Cardiac muscle cell (in vitro differentiated cells and primary cell): ENCODE data around the gene METTL17. TPM values are rescaled to one million over a fixed set of nuclear protein-coding genes. Genes with fewer than 3 reads are reported as not detected.

ENCODE experiments used
- DNase-seq, 2 donors: peaks; one replicate each; pipeline versions ENCODE4 v3.0.0 to v3.0.0-alpha.2; 2010 to 2017; ENCODE audit warnings: low read depth in 1 of 2, low spot score in 1 of 2
- H3K27ac ChIP-seq: fragments of 200-600 bp; sonication (generic); 2 replicates; pipeline ENCODE4 v1.5.1; 2016
- H3K27me3 ChIP-seq: fragments of 200-600 bp; sonication (generic); 2 replicates; pipeline ENCODE4 v1.6.0; 2016; ENCODE audit warnings: control low read depth
- H3K36me3 ChIP-seq: fragments of 200-600 bp; sonication (generic); 2 replicates; pipeline ENCODE4 v1.5.1; 2016; ENCODE audit warnings: control low read depth
- H3K4me1 ChIP-seq: fragments of 200-600 bp; sonication (generic); 2 replicates; pipeline ENCODE4 v1.8.1; 2017; ENCODE audit warnings: low read depth, mild to moderate bottlenecking, mixed run types
- H3K4me3 ChIP-seq: fragments of 200-600 bp; sonication (generic); 2 replicates; pipeline ENCODE4 v1.5.1; 2016; ENCODE audit warnings: mild to moderate bottlenecking
- H3K9me3 ChIP-seq: fragments of 200-600 bp; sonication (generic); 2 replicates; pipeline ENCODE4 v1.5.1; 2017; ENCODE audit warnings: low read depth, mild to moderate bottlenecking, control low read depth
- polyA plus RNA-seq: library from polyadenylated mRNA; unstranded; fragments of >200 nt; fragmentation: Nextera tagmentation; extraction: Ambion mirVana; gene quantifications from 2 replicates; pipeline ENCODE4 v1.2.1, GENCODE V29; 2016
- total RNA-seq: library from RNA; depleted of rRNA; stranded (reverse); fragments of >200 nt; gene quantifications from 2 replicates; pipeline ENCODE4 v1.2.3, GENCODE V29; 2016
- TF ChIP-seq, protein P1 (sequence below): IDR thresholded peaks from 2 replicates; pipeline ENCODE4 v1.5.1; 2012; ENCODE audit warnings: low read depth, mild to moderate bottlenecking, low read length

Gene METTL17
- total and polyA plus RNA-seq, 2 experiments from 2014 or later: 122 to 152 TPM

DNA sequence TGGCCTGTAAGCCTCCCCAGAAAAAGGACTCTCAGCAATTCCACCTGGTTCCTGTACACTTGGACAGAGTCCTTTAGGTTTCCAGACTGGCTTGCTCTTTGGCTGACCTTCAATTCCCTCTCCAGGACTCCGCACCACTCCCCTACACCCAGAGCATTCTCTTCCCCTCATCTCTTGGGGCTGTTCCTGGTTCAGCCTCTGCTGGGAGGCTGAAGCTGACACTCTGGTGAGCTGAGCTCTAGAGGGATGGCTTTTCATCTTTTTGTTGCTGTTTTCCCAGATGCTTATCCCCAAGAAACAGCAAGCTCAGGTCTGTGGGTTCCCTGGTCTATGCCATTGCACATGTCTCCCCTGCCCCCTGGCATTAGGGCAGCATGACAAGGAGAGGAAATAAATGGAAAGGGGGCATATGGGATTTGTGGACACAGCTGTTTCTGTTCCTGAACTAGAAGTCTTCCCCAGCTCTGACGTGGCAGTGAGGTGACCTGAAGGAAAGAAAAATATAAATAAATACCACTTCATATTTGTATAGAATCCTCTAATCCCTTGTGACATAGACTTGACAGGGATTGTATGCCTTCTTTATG, 53.7 kb downstream of the METTL17 start:
- no peak for DNase-seq
- Histone ChIP-seq H3K27ac (no peak overlapping the region), H3K4me1 (peaks cover 15% of the 10 kb centered on the region), H3K9me3 (no peaks in the 10 kb centered on the region), H3K36me3 (no peaks in the 10 kb centered on the region), H3K4me3 (no peak overlapping the region), H3K27me3 (no peaks in the 10 kb centered on the region)
- TF ChIP-seq, protein P1, sequence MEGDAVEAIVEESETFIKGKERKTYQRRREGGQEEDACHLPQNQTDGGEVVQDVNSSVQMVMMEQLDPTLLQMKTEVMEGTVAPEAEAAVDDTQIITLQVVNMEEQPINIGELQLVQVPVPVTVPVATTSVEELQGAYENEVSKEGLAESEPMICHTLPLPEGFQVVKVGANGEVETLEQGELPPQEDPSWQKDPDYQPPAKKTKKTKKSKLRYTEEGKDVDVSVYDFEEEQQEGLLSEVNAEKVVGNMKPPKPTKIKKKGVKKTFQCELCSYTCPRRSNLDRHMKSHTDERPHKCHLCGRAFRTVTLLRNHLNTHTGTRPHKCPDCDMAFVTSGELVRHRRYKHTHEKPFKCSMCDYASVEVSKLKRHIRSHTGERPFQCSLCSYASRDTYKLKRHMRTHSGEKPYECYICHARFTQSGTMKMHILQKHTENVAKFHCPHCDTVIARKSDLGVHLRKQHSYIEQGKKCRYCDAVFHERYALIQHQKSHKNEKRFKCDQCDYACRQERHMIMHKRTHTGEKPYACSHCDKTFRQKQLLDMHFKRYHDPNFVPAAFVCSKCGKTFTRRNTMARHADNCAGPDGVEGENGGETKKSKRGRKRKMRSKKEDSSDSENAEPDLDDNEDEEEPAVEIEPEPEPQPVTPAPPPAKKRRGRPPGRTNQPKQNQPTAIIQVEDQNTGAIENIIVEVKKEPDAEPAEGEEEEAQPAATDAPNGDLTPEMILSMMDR: no peak

GRCh38 chr14:21043974-21044618, 54.3 kb downstream of the METTL17 start:
- no peak overlapping the region for H3K4me3 ChIP-seq
- DNase-seq: no peak
- H3K9me3 ChIP-seq: no peaks in the 10 kb centered on the region
- H3K4me1 ChIP-seq: peaks cover 9% of the 10 kb centered on the region
- no peaks in the 10 kb centered on the region for H3K27me3 ChIP-seq
- no peak overlapping the region for H3K27ac ChIP-seq
- no peaks in the 10 kb centered on the region for H3K36me3 ChIP-seq
- TF ChIP-seq, protein P1: no peak

Other genes with a start within 250 kb of the METTL17 start
- not detected in 2 replicates for gene EDDM3A, start 244.1 kb upstream of the METTL17 start, total RNA-seq
- 0.15 and 0.25 TPM in 2 replicates for gene EDDM3A, start 244.1 kb upstream of the METTL17 start, polyA plus RNA-seq
- 1.8 TPM in 1 of 2 replicates, not detected in the other for gene EDDM3B, start 221.6 kb upstream of the METTL17 start, total RNA-seq
- gene EDDM3B, start 221.6 kb upstream of the METTL17 start, polyA plus RNA-seq: 0.26 and 5.2 TPM in 2 replicates
- not detected in 2 replicates for gene RNASE6, start 208.7 kb upstream of the METTL17 start, total RNA-seq
- 0.60 TPM in 1 of 2 replicates, not detected in the other for gene RNASE6, start 208.7 kb upstream of the METTL17 start, polyA plus RNA-seq
- 1.3 and 3.6 TPM in 2 replicates for gene RNASE1, start 187.1 kb upstream of the METTL17 start, total RNA-seq
- gene RNASE1, start 187.1 kb upstream of the METTL17 start, polyA plus RNA-seq: 2.5 and 5.7 TPM in 2 replicates
- not detected in 2 replicates for gene RNASE3, start 98.6 kb upstream of the METTL17 start, total RNA-seq
- not detected in 2 replicates for gene RNASE3, start 98.6 kb upstream of the METTL17 start, polyA plus RNA-seq
- not detected in 2 replicates for gene RNASE2, start 34.5 kb upstream of the METTL17 start, total RNA-seq
- gene RNASE2, start 34.5 kb upstream of the METTL17 start, polyA plus RNA-seq: not detected in 2 replicates
- gene SLC39A2, start 9.3 kb downstream of the METTL17 start, total RNA-seq: 0.14 TPM in 1 of 2 replicates, not detected in the other
- not detected in 2 replicates for gene SLC39A2, start 9.3 kb downstream of the METTL17 start, polyA plus RNA-seq
- gene NDRG2, start 35.1 kb downstream of the METTL17 start, total RNA-seq: 218 and 234 TPM in 2 replicates
- gene NDRG2, start 35.1 kb downstream of the METTL17 start, polyA plus RNA-seq: 386 and 423 TPM in 2 replicates
- gene TPPP2, start 40.2 kb downstream of the METTL17 start, total RNA-seq: 0.92 TPM in 1 of 2 replicates, not detected in the other
- gene TPPP2, start 40.2 kb downstream of the METTL17 start, polyA plus RNA-seq: 0.39 and 1.9 TPM in 2 replicates
- gene RNASE13, start 44.8 kb downstream of the METTL17 start, total RNA-seq: not detected in 2 replicates
- gene RNASE13, start 44.8 kb downstream of the METTL17 start, polyA plus RNA-seq: 0.84 TPM in 1 of 2 replicates, not detected in the other
- gene RNASE7, start 52.4 kb downstream of the METTL17 start, total RNA-seq: not detected in 2 replicates
- gene RNASE7, start 52.4 kb downstream of the METTL17 start, polyA plus RNA-seq: not detected in 2 replicates
- gene RNASE8, start 67.8 kb downstream of the METTL17 start, total RNA-seq: not detected in 2 replicates
- not detected in 2 replicates for gene RNASE8, start 67.8 kb downstream of the METTL17 start, polyA plus RNA-seq
- 32.9 and 41.7 TPM in 2 replicates for gene ARHGEF40, start 80.3 kb downstream of the METTL17 start, total RNA-seq
- gene ARHGEF40, start 80.3 kb downstream of the METTL17 start, polyA plus RNA-seq: 26.4 and 31.6 TPM in 2 replicates
- gene ZNF219, start 108.7 kb downstream of the METTL17 start, total RNA-seq: 143 and 154 TPM in 2 replicates
- 49.5 and 77.0 TPM in 2 replicates for gene ZNF219, start 108.7 kb downstream of the METTL17 start, polyA plus RNA-seq
- gene TMEM253, start 111.1 kb downstream of the METTL17 start, total RNA-seq: 0.46 and 1.2 TPM in 2 replicates
- gene TMEM253, start 111.1 kb downstream of the METTL17 start, polyA plus RNA-seq: 1.3 and 2.4 TPM in 2 replicates
- not detected in 2 replicates for gene OR5AU1, start 166.1 kb downstream of the METTL17 start, total RNA-seq
- not detected in 2 replicates for gene OR5AU1, start 166.1 kb downstream of the METTL17 start, polyA plus RNA-seq